ENCODE results near the gene CCL22. TPM values are rescaled to one million over a fixed set of nuclear protein-coding genes. Genes with fewer than 3 reads are reported as not detected.

Gene CCL22
- total RNA-seq, 1 experiment from 2014 or later: not detected

- no peak for DNase-seq
- no CpG with 5 or more reads among the region's 3 CpGs for WGBS (ENCODE audit: extremely low coverage, insufficient read length, low lambda C conversion rate)
Observed at GRCh38 chr16:57364143-57364542, 5.6 kb downstream of the CCL22 start.

More at GRCh38 chr16:57364143-57364542, 5.6 kb downstream of the CCL22 start:
- Histone ChIP-seq H3K23me2 (ENCODE audit: insufficient read length, low read depth, low read length, poor library complexity, severe bottlenecking) (no peaks in the 10 kb centered on the region), H3K27ac (ENCODE audit: insufficient read length, low read depth, low read length) (no peak overlapping the region), H2AK5ac (ENCODE audit: insufficient read length, low read length) (no peak overlapping the region), H2AFZ (ENCODE audit: low read length) (no peak overlapping the region), H4K5ac (ENCODE audit: insufficient read length, low read depth, low read length) (no peak overlapping the region), H3K9ac (ENCODE audit: extremely low read depth, insufficient read length, low read length) (no peak overlapping the region), H3K23ac (ENCODE audit: insufficient read length, low read depth, low read length) (no peak overlapping the region), H3K56ac (ENCODE audit: insufficient read length, low read depth, low read length) (no peak overlapping the region), H3K79me2 (ENCODE audit: insufficient read depth, low read length) (no peaks in the 10 kb centered on the region), H3K18ac (ENCODE audit: insufficient read length, low read depth, low read length) (no peak overlapping the region), H3K14ac (ENCODE audit: insufficient read depth, low read length) (no peak overlapping the region), H4K20me1 (ENCODE audit: control insufficient read depth, insufficient read depth, insufficient read length) (no peaks in the 10 kb centered on the region), H3K4ac (ENCODE audit: low read depth, low read length) (no peak overlapping the region), H3K79me1 (ENCODE audit: insufficient read depth, low read depth, low read length, poor library complexity, severe bottlenecking) (no peaks in the 10 kb centered on the region), H3K4me1 (ENCODE audit: insufficient read depth, low read length) (no peaks in the 10 kb centered on the region), H4K91ac (ENCODE audit: insufficient read length, low read depth, low read length) (no peak overlapping the region), H2BK20ac (ENCODE audit: low read depth, low read length, poor library complexity, severe bottlenecking) (no peak overlapping the region), H2BK120ac (ENCODE audit: low read depth, low read length, poor library complexity, severe bottlenecking) (no peak overlapping the region), H3K4me2 (ENCODE audit: insufficient read depth, insufficient read length, low read length) (no peak overlapping the region), H2BK5ac (ENCODE audit: insufficient read length, low read length) (no peak overlapping the region), H3T11ph (ENCODE audit: low read length) (no peak overlapping the region), H4K8ac (replicated peaks; ENCODE audit: insufficient read length, low read depth, low read length) (no peak overlapping the region), H3K9me3 (ENCODE audit: control insufficient read depth, low read depth, low read length) (no peaks in the 10 kb centered on the region), H3K27me3 (ENCODE audit: insufficient read depth, low read length) (no peaks in the 10 kb centered on the region), H2BK12ac (ENCODE audit: insufficient read length, low read depth, low read length) (no peak overlapping the region), H2BK15ac (ENCODE audit: low read depth, low read length) (no peak overlapping the region)
- H3K4me3 Mint-ChIP-seq: no peak overlapping the region
- no peaks in the 10 kb centered on the region for H3K4me1 Mint-ChIP-seq
- no peak for TF ChIP-seq CTCF (conservative IDR thresholded peaks at IDR 0.05)
- H3K27ac Mint-ChIP-seq: peak overlapping the region in 1 of 3 experiments; percentile 84; a peak in 1 of 7 replicates
- H3K36me3 Mint-ChIP-seq (ENCODE audit: insufficient read depth in 1 of 3, low read depth in 3 of 3): no peaks in the 10 kb centered on the region
- peaks cover 9% of the 10 kb centered on the region for H3K27me3 Mint-ChIP-seq (ENCODE audit: low read depth)
- H3K9me3 Mint-ChIP-seq: no peaks in the 10 kb centered on the region

Measured in H9 (cell line).